ENCODE measurements around the gene MED27.

GRCh38 chr9:131860430-131860829 is 219.2 kb downstream of the MED27 start:
- TF ChIP-seq POLR2AphosphoS5 (IDR thresholded peaks at IDR 0.05) = no peak
- no peak for TF ChIP-seq CTCF (IDR thresholded peaks at IDR 0.05)
